NCI-H2227 (cell line): Measurements from ENCODE around the gene RASD2.

Experiments used
- DNase-seq: peaks from one replicate; lab custom pipeline; 2025; ENCODE audit not compliant: unreplicated experiment; lab: John Stamatoyannopoulos, UW

RASD2 gene

DNA sequence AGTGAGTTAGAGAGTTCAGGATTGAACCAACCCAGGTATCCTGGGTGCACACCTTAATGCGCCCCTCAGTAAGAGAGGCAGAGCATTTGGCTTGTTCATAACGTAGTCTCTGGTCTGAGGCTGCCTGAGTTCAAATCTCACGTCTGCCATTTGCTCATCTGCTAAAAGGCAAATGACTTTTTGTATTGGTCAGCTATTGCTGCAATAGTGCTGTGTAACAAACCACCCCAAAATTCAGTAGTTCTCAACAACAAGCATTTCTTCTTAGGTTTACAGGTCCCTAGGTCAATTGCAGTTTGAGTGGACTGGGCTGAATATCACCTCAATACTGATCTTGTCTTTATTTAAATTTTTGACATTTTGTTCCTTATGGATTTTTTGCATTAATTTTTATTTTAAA, 18.1 kb downstream of the RASD2 start:
- no peak for DNase-seq

DNA sequence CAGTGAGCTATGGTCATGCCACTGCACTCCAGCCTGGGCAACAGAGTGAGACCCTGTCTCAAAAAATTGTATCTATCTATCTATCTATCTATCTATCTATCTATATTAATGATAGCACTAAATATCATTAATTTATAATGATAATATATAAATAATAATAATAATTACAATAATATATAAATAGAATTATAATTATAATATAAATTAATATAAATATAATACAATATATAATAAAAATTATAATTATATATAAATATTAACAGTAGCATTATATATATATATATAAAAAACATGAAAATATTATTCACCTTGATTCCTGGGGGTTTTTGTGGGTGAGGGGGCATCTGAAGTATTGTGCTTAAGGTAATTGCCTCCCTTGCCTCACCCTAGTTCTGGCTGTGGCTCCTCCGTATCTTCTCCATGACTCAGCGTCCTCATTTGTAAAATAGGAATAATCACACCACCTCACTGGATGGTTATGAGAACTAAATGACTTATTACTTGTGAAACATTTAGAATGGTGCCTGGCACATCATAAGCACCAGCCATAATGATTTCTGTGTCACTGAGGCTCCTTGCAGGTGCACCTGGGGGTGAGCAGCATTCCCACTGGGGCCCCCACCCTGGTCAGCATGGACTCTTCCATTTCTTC, 18.8 kb downstream of the RASD2 start:
- DNase-seq: no peak

DNA sequence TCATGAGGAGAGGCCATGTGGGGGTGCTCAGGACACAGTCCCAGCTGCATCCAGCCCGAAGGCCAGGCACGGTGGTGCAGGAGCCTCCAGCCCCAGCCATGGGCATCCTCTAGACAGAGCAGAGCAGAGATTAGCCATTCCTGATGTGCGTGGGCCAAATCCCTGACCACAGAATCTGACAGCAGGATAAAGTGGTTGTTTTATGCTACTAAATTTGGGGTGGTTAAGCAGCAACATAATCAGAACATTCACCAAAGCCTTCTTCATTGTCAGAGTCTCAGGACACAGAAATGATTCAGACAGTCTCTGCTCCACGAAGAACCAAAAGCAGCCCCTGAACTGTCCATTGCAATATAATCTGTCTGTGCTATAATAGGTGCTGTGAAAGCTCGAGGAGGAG, 19.7 kb downstream of the RASD2 start:
- no peak for DNase-seq

GRCh38 chr22:35560824-35561223, 20.2 kb downstream of the RASD2 start:
- no peak for DNase-seq

DNA sequence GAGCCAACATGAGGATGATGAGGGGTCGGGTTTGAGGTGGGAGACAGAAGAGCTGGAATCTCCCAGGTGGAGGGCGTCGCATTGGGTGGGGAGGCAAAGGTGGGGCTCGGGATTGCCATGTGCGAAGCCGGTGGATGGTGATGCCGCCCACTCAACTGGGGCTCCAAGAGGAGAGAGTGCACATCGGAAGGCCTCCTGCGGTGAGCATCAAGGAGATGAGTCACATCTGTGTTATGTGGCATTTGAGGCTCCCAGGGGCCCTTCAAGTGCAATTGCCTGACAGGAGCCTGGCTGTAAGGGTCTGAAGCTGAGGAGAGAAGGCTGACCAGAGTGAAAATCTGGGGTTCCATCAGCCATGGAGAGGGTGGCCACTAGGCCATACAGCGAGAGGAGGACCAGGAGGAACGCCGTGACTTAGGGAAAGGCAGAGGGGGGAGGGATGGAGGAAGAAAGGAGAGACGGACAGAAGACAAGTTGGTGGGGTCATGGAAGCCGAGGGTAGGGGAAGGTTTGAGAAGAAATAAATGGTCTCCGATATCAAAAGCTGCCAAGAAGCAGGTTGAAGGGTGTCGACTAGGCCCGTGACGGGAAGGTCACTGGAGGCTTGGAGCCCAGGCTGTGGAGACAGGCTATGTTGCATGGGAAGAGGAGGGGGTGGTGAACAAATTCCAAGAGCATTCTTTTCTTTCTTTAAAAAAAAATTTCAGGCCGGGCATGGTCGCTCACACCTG, 21.3 kb downstream of the RASD2 start:
- no peak for DNase-seq

DNA sequence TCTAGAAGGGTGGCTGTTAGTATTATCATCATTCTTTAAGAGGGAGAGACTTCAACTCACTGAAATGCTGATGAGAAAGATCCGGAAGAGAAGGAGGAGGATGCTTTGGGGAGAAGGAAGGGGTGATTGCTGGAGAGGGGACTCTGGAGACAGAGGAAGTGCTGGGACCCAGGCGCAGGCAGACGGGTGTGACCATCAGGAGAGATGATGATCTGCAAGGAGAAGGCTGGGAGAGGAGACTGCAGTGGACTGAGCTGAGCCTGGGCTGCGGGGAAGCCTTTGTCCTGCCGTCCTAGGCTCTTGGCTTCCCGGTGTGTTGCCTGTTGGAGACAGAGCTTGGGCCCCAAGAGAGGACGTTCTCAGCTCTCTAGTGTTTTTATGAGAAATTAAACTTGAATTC, 22.6 kb downstream of the RASD2 start:
- no peak for DNase-seq

GRCh38 chr22:35564975-35565867, 24.6 kb downstream of the RASD2 start:
- DNase-seq: no peak

DNA sequence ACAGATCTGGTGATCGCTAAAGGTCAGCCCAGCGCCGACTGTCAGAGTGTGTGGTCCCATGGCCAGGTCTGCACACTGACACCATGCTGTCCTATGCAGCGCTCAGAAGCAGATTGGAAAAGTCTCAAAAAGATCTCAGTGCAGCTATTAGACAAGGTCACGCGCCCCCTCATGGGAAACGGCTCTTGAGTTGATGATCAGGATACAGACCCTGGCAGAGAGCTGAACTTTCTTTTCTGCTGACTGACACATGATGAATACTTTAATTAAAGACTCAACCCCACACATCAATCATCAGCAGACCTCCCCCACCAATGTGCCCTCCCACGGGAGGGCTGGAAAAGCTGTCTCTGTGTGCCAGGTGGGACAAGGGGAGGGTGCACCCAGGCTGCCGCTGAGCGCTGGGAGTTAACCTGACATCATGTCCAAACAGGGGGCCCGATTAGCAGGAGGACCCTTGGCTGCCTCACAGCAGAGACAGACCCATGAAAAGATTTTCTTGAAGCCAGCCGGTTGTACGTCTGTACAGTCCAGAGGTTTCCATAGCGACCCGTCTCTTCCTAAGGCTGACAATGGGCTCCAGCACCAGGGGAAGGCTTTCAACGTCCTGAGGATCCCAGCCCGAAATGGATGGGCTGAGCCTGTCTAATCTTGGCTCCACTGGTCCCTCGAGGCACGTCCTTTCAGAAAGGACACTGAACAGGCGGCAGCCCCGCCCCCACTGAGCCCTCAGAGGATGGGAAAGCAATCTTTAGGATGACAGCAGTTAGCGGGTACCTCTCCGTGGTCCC, 26.9 kb downstream of the RASD2 start:
- DNase-seq: peak; percentile 66

GRCh38 chr22:35568751-35569739, 28.4 kb downstream of the RASD2 start:
- DNase-seq: no peak

DNA sequence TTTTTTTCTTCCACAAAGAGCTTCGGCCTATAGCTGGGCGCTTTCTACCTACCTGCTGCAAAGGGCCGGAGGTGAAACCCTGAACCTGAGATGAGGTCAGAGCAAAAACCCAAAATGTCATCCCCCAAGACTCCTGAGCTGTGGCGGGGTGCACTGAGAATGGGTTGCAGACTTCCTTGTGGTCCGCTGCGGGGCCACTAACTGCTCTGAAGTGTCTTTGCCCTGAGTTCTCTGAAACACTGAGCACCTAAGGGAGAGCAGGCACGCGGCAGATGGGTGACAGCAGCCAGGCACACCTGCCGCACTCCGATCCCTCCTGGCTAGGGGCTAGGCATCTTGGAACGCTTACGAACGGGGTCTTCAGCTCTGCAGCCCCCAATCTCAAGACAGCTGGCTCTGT, 29.3 kb downstream of the RASD2 start:
- DNase-seq: no peak

GRCh38 chr22:35570686-35571194, 30.1 kb downstream of the RASD2 start:
- DNase-seq: no peak

GRCh38 chr22:35572556-35572955, 31.9 kb downstream of the RASD2 start:
- DNase-seq: no peak

DNA sequence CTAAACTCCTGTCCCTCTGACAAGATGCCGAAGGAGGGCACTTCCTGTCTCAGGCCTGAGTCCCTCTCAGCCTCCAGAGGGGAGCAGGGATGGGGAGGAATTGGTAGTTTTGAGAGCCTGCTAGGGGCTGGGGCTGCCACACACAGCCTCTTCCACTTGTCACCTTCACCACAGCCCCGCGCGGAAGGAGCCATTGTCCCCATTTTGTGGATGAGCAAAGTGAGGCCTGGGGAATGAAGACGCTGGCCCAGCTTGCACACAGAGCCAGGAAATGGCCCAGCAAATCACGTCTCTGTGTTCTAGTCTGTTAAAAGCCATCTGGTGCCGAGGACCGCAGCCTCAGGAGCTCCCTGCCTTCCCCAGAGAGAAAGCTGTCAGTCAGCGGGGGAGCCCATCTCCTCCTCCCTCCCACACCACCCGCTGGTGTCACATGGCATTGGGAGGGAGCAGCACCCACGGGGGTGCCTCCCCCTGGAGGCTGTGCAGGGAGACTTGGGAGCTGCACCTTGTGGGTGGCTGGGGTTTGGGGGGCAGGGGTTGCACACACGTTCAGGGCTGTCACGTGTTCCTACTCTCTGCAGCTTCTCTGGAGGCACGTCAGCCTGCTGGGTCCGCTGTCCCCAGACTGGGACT, 34.6 kb downstream of the RASD2 start:
- no peak for DNase-seq

DNA sequence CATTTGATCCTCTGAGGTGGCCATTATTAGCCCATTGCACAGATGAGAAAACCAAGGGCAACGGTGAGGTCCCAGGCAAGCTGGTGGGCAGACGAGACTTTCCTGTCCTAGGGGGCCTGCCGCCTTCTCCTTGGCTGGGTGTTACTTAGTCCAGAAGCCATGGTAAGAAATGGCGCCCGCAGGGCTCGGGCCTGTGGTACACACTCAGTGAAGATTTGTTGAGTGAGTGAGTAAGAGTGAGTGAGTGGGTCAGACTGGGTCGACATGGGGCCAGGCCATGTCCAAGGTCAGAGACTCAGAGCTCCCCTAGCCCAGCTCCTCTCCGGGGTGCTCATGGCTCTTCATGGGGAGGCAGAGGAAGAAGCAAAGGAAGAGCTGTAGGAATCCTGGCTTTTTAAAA, 36.0 kb downstream of the RASD2 start:
- no peak for DNase-seq

- no peak for DNase-seq
These were observed 37.4 kb downstream of the RASD2 start for GRCh38 chr22:35577799-35578659.

DNA sequence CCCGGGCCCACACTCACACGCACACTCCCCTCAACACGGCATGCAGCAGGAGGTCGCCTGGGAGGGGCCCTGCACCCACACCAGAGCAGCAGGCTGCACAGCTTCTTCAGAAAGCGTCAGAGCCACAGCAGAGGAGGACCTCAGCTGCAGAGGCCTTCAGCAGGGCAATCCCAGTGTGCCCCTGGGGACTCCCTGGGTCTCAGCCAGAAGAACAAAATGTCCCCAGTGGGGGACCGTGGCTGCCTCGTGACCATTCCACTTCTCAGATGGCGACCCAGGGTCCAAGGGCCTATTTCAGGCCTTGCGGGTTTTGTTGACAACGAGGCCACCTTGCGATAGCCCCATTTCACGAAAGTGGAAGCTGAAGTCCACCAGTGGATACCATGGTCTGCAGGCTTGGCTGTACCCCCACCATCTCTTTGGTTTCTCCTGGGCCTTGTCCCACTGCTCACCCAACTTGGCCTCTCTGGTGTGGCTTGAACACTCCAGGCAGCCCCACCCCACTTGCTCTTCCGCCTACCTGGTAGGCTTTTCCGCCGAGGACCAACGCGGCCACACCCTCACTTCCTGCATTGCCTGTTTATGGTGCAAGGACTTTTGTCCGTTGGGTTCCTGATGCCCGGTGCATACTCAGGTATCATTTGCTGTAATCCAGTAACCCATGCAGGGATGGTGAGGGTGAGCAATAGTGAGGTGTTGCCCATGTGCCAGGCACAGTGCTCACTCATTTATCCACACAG, 38.4 kb downstream of the RASD2 start:
- no peak for DNase-seq

- no peak for DNase-seq
These were observed 39.9 kb downstream of the RASD2 start for GRCh38 chr22:35580351-35581022.
